VCaP (cell line): Measurements from ENCODE around the gene FSTL4.

Experiments
- H3K27ac ChIP-seq: fragments of 450-650 bp; 2 replicates; pipeline ENCODE4 v1.5.1; 2017
- CTCF ChIP-seq: fragments of 450-650 bp; conservative IDR thresholded peaks from 2 replicates; pipeline ENCODE4 v1.5.1; 2017; ENCODE audit warnings: mild to moderate bottlenecking, moderate library complexity

FSTL4 gene

GRCh38 chr5:133599044-133599443, 13.3 kb downstream of the FSTL4 start:
- TF ChIP-seq CTCF, result no peak
- H3K27ac ChIP-seq, result no peak overlapping the region

GRCh38 chr5:133596049-133596448, 16.3 kb downstream of the FSTL4 start:
- no peak for TF ChIP-seq CTCF
- no peak overlapping the region for H3K27ac ChIP-seq

- TF ChIP-seq CTCF, result no peak
- H3K27ac ChIP-seq, result no peak overlapping the region; the same call in 1 of the 2 replicates
These were observed 16.9 kb downstream of the FSTL4 start for GRCh38 chr5:133595465-133595864.

GRCh38 chr5:133589286-133589685, 23.1 kb downstream of the FSTL4 start:
- no peak for TF ChIP-seq CTCF
- no peak overlapping the region for H3K27ac ChIP-seq

GRCh38 chr5:133582971-133583370, 29.4 kb downstream of the FSTL4 start:
- H3K27ac ChIP-seq, result no peak overlapping the region
- no peak for TF ChIP-seq CTCF

- TF ChIP-seq CTCF, result no peak
- H3K27ac ChIP-seq, result no peak overlapping the region
These were observed 30.4 kb downstream of the FSTL4 start for GRCh38 chr5:133581918-133582317.

- TF ChIP-seq CTCF, result no peak
- H3K27ac ChIP-seq, result no peak overlapping the region
These were observed 31.0 kb downstream of the FSTL4 start for GRCh38 chr5:133581348-133581747.

GRCh38 chr5:133580618-133581017, 31.7 kb downstream of the FSTL4 start:
- no peak for TF ChIP-seq CTCF
- no peak overlapping the region for H3K27ac ChIP-seq
